ENCODE results near the gene SLC15A4. TPM values are rescaled to one million over a fixed set of nuclear protein-coding genes. Genes with fewer than 3 reads are reported as not detected.

Gene SLC15A4
- polyA plus RNA-seq, 1 donor = 37.3 TPM

DNA sequence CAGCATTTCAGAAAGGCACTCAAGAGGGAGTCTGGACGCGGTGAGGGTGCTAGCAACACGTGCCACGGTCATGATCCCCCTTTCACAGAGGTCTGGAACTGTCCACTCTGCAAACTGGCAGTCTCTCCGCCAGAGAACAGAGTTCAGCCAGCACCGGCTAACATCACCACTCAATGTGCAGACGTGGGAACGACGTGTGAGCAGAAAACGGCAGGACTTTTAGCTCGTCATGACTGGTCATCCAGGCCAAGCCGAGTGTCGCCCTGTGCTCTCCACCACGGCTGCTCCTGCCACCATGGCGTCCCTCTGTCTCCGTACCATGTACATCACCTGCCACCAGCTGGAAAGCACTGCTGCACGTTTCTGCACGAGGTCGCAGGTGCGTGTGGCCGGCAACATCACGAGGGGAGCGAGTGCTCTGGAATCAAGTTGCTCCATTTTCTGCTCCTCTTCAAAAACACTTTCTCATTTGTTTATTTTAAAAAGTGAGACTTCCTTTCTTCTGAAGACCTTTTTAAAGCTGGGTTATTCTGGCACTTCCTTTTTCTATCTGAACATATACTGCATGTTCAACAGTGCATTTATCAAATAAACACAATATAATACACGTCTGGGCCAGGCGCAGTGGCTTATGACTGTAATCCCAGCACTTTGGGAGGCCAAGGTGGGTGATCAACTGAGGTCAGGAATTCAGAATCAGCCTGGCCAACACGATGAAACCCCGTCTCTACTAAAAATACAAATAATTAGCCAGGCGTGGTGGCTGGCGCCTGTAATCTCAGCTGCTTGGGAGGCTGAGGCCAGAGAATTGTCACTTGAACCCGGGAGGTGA, 28.0 kb downstream of the SLC15A4 start:
- DNase-seq = no peak

DNA sequence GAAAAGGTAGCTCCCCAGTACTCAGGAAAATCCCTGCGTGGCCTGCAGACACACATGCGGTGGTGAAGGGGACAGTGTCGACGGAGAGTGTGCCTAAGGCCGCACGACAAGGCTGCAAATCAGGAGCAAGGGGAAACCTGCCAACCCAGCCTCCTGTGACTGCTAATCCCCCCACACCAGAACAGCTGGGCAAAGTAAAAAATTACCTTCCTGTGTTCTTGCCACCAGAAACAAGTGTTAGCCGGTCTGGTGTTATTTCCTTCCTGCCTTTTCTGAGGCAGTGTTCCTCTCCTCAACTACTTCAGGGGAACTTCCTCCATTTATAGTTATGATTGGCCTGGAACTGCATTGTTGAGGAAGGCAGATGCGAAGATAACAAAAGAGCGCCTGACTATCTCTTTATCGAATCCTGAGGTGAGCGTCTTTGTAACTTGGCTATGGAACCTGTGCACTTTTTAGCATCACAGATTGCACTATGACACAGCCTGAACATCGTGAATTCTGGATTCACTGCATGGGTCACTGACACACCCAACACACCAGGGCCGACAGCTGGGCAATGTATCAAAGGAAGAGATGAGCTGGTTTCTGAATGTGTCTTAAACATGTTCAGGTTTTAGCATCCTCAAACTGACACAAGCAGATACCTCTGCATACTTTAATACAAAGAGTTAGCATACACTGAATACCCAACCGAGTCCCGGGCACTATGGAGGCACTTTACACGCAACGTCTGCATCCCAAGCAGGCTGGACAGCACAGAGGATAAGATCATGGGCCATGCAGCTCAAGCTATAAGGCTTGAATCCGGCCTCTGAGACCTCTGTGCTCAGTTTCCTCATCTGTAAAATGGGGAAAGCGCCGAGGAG, 28.9 kb downstream of the SLC15A4 start:
- no peak for DNase-seq

DNA sequence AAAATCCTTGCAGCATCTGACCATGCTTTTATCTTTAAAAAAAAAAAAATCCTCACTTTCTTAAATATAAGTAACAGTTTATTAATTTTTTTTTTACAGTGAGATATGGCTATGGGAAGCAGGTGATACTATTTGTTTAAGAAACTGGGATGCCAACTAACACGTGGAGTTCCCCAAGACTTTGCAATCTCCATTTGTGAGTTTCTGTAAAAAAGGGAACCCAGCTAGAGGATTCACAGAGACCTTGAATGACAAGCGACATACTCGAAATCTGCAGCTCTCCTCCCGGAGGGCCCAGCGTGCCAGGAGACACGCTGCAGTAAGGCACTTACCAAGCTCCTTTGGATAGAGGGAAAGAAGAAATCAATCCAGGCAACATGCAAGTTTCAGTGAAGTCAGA, 30.1 kb downstream of the SLC15A4 start:
- DNase-seq = no peak

DNA sequence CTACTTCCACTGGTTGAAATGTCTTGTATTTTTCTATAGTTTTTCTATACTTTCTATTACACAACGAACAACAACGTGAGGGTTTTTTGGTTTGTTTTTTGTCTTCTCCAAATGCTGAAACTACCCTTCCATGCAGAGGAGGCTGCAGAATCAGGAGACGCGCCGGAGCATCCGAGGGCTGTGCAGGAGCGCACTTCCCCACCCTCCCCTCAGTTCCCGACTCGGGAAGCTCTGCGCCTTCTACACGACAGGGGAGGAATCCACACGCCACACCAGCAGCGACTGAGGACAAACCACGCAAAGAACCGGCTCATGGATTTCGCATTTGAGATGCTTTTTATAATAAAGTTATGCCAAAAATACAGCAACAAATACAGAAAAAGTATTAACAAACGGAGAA, 30.9 kb downstream of the SLC15A4 start:
- DNase-seq = no peak

DNA sequence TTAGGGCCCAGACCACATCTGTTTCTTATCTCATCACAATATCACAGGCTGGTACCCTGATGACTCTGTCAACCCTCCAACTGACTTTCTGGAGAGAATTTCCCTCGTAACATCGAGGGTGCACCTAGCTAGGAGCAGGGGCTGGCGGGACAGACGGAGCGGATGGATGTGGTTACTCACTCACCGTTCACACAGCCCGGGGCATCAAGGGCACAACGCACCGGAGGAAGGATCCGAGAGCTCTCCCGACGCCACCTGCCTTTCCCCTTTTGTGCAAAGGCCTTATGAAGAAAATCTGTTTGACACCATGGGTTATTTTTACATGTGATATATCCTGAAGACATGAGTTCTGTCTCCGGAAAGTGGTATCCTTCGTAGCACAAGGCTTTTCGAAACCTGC, 31.4 kb downstream of the SLC15A4 start:
- no peak for DNase-seq

DNA sequence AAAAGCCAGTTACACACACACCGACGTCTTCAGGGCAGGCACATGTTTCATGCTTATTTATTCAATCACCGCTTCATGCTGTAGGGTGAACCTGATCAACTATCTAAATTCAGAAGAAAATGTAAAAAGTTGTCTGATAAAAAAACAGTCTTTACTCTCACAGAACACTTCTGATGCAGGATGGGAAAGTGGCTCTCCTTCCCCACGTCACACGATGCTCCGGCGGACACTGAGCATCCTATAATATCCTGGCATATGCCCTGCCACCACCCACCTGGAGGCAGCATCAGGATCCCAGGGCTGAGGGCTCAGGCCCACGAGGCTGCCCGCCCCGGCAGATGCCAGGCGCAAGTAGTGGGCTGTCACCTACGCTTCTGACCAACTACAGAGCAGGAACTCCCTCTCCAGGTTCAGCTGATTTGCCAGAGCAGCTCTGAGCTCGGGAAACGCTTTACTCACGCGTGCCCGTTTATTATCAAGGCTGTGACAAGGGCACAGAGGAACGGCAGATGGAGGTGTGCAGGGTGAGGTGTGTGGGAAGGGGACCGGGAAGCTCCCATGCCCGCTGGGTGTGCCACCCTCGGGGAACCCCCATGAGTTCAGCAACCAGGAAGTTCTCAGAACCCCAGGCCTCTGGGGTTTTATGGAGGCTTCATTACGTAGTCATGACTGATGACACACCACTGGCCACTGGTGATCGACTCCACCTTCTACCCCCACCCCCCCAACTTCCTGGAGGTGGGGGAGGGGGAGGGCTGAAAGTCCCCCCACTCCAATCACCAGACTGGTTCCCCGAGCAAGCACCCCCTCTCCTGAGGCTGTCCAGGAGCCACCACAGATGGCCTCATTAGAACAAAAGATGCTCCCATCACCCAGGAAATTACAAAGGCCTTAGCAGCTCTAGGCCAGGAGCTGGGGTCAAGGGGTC, 32.1 kb downstream of the SLC15A4 start:
- no peak for DNase-seq

DNA sequence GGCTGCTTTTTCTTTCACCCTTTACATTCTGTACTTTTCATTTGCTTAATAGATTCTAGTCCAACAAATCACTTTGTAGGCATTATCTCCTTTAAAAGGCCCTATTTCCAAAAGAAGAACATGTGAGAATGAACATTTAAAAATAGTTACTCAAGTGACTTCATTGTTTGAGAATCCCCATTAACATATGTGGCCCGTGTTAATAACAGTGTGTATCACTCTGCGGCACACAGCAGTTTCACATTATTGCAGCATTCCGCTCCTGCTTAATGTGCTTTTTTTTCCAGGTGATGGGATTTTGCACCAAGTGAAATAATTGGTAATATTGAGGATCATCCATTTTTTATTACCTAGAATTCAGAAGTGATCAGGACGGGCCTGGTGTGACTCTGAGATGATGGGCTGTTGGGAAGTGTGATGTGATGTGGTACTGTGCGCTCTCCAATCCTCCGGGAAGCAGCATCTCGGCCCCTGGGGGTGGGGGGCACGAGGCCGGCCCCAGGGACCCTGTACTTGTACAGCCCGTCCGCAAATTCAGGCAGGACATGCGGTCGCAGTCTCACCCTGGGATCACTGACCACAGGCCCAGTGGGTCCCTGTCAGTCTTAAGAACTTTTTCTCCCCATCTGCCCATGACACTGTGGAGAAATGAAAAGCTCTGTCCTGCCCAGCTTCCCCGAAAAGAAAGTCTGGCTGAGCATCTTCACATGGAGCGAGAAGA, 32.9 kb downstream of the SLC15A4 start:
- DNase-seq = no peak

DNA sequence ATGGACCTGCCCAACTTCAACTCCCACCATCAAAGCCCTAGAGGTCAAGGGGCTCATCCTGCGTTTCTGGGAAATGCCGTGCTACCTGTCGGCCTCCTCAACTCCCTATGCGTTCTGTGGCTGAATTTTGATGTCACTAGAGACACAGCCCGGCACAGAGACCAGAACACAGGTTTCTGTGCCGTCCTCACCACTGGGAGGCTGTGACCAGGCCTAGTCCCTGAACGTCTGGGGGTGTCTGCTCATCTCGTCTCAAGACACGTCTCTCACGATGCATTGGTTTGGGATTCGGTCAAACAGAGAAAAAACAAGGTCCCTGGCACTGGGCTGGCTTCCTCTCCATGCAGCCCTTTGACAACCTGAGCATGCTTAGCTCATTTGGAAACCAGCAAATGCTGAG, 33.5 kb downstream of the SLC15A4 start:
- DNase-seq = no peak

DNA sequence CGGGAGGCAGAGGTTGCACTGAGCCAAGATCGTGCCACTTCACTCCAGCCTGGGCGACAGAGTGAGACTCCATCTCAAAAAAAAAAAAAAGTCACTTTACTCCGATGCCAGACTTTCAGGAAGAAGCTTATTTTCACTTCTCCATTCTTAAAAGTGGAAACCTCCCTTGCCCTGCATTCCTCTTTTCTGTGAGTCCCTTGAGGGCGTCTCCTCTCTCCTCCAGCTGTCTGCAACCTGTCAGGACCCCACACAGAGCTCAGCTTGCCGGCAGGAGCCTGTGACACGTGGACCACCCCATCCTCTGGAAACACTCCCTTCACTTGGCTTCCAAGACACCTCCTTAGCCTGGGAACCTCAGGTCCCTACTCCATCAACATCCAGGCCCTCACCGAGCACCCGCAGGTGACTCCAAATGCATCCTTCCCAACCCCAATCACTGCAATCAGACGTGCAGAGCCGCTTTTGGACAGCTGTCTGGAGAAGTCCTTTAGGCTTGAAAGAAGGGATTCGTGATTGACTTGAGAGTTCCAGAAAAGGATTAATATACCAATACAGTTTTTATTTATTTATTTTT, 34.3 kb downstream of the SLC15A4 start:
- no peak for DNase-seq

DNA sequence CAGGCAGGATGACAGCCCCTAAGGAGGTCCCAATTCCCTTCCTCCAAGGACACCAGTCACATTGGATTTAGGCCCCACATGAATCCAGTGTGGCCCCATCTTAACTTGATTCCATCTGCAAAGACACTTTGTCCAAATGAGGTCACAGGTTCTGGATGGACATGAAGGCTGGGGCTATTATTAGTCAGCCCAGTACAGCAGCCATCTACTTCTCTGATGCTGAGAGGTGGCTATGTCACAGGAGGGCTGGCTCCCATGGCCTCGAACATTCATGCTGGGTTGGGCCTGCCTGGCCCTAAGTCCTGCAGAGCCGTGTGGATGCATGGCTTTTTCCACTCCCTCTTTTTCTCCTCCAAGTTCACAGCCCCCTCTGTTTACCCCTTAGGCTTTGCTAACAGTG, 35.9 kb downstream of the SLC15A4 start:
- no peak for DNase-seq

DNA sequence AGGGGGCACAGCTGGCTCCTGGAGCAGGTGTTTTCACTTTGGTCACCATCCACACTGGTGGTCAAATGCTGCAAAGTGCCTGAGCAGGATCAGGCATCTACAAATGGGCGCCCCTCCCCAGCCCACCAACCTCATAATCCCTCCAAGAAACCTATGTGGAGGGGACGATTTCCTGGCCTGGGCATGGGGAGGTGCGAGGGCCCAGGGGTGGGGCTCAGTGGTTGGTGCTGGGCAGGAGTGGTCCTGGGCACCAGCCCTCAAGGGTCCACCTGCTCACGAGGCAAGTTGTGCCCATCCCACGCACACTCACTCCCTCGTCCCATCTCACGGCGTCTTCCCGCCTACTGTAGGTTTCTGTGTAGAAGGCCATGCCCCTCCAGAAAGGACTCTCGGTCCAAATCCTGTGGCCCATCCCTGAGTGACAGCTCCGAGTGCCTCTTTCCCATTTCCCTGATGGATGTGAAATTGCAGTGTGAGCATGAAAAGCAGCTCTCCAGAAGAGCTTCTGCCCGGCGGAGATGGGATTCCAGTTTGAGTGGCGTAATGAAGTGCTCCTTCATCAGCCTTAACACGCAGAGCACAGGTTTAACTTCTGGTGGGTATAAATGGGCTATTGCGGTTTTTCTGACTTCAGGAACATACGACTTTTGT, 36.9 kb downstream of the SLC15A4 start:
- no peak for DNase-seq

DNA sequence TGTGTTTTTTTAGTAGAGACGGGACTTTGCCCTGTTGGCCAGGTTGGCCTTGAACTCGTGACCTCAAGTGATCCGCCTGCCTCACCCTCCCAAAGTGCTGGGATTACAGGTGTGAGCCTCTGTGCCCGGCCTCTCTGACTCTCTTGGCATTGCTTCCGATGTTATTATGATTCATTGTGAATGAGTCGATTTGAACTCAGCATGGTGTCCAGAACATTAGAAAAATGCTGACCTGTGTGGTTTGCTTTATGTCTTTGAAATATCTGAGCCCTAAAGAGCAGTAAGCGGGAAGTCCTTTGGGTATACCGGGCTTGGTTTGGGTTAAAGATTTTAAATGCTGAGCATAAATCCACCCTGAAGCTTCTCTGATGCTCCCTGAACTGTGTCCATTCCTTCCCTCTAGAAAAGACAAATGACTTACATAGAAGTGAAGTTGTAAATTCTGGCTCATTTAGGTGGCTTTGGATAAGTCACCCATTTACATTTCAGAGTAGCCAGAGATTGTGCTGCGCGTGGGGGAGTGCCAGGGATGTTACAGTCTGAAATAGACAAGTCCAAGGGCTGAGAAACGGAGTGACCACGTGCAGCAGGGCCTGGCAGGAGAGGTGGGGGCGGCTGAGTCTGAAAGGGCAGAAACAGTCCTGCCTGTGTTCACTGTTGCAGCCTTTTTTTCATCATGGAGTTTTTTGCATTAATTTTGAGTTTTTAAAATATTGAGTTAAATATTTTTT, 39.6 kb downstream of the SLC15A4 start:
- DNase-seq = no peak

DNA sequence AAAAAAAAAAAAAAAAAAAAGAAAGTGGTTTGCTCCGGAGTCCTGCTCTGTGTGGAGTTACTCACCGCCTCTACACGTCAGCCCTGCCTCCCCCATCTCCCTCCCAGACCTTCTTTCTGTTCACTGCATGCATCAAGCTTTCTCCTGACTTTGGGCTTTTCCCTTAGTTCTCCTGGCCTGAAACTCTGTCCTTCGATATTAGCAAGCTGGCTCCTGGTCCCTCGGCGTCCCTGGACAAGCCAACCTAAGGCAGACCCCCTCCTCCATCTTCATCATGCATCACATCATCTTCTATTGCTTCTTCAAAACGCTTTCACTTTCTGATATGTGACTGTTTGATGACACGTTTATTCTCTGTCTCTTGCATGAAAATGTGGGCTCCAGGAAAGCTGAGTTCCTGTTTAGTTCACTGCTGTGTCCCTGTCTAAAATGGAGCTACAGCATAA, 40.6 kb downstream of the SLC15A4 start:
- no peak for DNase-seq

DNA sequence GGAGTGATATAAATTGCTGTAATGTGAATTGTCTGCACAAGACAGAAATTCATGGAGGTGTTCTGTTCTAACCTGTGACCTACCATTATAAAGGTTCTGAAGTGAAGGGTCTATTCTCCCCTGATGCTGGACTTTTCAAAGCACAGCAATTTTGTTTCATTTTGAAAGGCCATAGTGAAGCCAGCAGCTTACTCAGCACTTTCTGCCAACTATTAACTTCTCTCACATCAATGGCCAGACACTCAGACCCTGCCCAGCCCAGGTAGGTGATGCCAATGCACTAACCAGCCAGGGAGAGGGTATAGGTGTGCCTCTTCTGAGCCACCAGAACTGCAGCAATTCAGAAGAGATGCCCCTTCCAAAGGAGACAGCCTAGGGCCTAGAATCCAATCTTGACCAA, 43.9 kb downstream of the SLC15A4 start:
- no peak for DNase-seq

DNA sequence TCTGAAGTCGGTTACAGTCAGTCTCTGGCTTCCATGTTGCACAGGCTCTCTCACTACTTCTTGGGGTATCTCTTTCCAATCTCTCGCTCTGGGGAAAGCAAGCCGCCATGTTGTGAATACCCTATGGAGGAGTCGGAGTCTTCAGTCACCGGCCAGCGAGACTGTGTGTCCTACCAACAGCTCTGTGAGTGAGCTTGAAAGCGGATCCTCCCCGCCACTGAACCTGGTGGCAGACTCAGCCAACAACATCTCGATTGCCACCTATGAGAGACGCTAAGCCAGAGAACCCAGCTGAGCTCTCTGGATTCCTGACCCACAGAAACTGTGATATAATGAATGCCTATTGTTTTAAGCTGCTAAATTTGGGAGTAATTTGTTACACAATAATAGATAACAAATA, 51.5 kb downstream of the SLC15A4 start:
- no peak for DNase-seq

DNA sequence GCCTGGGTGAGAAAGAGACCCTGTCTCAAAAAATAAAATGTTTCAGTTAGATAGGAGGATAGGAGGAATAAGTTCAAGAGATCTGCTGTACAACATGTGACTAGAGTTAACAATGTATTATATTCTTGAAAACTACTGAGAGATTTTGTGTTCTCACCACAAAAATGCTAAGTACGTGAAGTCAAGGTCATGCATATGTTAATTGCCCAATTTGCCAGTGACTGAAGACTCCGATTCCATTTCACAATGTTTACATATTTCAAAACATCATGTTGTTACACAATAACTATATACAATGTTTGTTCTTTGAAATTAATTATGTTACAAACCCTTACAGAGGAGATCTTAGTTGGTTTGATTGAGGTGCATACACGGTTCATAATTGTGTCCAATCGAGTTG, 52.1 kb downstream of the SLC15A4 start:
- no peak for DNase-seq

DNA sequence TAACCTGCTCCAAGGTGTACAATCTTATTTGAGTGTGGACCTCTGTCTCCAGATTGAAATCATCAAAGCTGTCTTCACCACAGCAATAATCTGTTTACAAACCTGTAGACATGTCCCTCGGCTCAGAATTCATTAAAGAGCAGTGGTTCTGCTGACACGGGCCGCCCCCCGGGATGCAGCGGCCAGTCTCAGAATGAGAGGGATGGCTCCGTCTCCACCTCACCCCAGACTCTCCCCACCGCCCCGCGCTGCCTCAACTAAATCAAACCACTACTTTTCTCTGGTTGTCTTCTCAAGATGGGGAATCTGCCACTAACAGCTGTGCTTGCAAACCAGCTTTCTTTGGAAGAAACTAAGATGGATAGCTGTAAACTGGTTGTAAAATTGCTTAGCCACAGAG, 56.2 kb downstream of the SLC15A4 start:
- DNase-seq = no peak

DNA sequence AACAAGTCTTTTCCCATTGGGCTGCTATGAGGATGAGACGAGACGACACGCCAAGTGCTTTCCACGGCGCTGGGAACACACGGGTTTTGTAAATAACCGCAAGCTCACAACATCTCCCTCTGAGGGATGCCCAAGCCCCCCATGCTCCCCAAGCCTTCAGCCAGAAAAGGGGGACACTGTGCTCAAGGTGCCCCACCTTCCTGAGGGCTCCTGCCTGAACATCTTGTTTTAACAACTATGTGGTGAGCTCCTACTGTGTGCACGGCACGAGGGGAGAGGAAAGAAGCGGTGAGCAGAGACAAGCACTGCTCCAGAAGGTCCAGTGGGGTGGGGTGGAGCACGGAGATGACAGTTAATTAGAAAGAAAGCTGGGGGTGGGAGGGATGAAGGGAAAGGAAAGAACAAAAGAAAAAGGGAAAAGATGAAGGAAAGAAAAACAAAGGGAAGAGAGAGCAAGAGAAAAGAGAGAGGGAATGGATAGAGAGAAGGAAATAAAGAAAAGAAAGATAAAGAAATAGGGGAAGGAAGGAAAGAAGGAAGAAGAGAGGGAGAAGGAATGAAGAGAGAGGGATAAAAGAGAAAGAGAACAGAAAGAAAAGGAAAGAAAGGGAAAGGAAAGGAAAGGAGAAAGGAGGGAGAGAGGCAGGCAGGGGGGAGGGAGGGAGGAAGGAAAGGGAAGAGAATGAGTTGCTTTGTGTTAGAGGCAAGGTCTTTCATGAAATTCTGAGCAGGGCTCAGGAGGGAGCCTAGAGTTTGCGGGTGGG, 56.8 kb downstream of the SLC15A4 start:
- no peak for DNase-seq

DNA sequence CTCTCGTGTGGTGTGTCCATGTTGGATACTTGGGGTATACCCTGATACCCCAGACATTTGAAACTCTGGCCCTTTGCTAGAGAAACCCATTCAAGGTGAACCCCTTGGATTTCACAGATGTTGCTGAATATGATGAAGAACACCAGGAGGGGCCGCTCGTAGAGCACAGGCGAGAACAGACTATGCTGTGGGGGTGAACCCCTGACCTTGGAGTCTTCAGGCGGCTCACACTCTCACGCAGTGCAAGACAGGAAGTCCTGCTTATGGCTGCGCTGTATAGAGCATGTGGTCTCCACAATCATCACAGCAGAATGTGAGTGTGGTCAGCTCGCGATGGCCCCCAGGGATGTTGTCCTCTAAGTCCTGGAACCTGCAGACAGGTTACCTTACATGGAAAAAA, 60.4 kb downstream of the SLC15A4 start:
- no peak for DNase-seq

Data from left kidney (tissue), 2 donors.